ENCODE measurements around the gene ALDH8A1. TPM values are rescaled to one million over a fixed set of nuclear protein-coding genes. Genes with fewer than 3 reads are reported as not detected.
A peak's percentile ranks its signal among the peaks of the same experiment; 100 is the strongest.

Gene ALDH8A1
- total and polyA plus RNA-seq, 10 of the 15 experiments (the other 5 are each of a cell fraction or from before 2014, with no cell fraction given), result 0.13 to 1.8 (median 0.62) TPM; not detected in 3

- Histone ChIP-seq H3K27ac (ENCODE audit: control insufficient read depth, insufficient read depth) (peak overlapping the region; percentile 90), H3K9ac (ENCODE audit: control insufficient read depth, insufficient read depth, low read length) (peak overlapping the region; percentile 40), H2AFZ (ENCODE audit: control insufficient read depth, low read depth, low read length) (peak overlapping the region; percentile 55), H4K20me1 (ENCODE audit: control insufficient read depth, insufficient read depth) (no peaks in the 10 kb centered on the region), H3K4me1 (ENCODE audit: control insufficient read depth, insufficient read depth, low read length) (peaks cover 35% of the 10 kb centered on the region), H3K4me3 (peak overlapping the region; percentile 60), H3K79me2 (ENCODE audit: control insufficient read depth, insufficient read depth, low read length) (no peaks in the 10 kb centered on the region), H3K9me3 (replicated peaks; ENCODE audit: control insufficient read depth, insufficient read depth, low read length) (peaks cover 6% of the 10 kb centered on the region; the same call in 2 of the 3 replicates), H3K4me2 (ENCODE audit: control insufficient read depth, insufficient read depth) (peak overlapping the region; percentile 91), H3K27me3 (replicated peaks in 1 of 2; ENCODE audit: control insufficient read depth in 2 of 2, insufficient read depth in 2 of 2, low read length in 1 of 2) (no peaks in the 10 kb centered on the region), H3K36me3 (ENCODE audit: control insufficient read depth in 2 of 2, insufficient read depth in 2 of 2, low read length in 1 of 2) (no peaks in the 10 kb centered on the region)
- ChIA-PET CTCF (interaction anchor here (1.1 kb wide), 2 partner anchors 70 to 697 kb away, joined by 3 to 5 read pairs; no protein-coding TSS in a partner anchor), SMC1A (ENCODE audit: uncharacterized antibody, unreplicated experiment) (interaction anchor here (0.7 to 1.2 kb wide), 4 partner anchors 11 to 715 kb away, joined by 3 read pairs; no protein-coding TSS in a partner anchor), RAD21 (ENCODE audit: unreplicated experiment) (interaction anchor here (0.6 kb wide), 1 partner anchor 49 kb away, joined by 3 read pairs; no protein-coding TSS in a partner anchor), POLR2A (no interaction called here)
- WGBS (ENCODE audit: insufficient coverage, insufficient replicate concordance, low lambda C conversion rate, missing lambda C conversion rate), result 2% methylated on average over 9 of the region's 9 CpGs
- intact Hi-C loops (cut with micrococcal nuclease; ENCODE audit: unreplicated experiment) (no loop called here), in situ Hi-C loops (cut with MboI) (no loop called here)
- peak; percentile 93 for FAIRE-seq
- peak; percentile 89 for ATAC-seq
- BruUV-seq (replicated peaks), result no TSS peak
- peak; percentile 65 for DNase-seq (ENCODE audit: low read depth, low spot score)
- TF ChIP-seq REST (IDR thresholded peaks at IDR 0.05; ENCODE audit: low read depth, low read length) (no peak), POLR2AphosphoS2 (IDR thresholded peaks at IDR 0.05; ENCODE audit: low read depth, low read length) (no peak), ZNF384 (IDR thresholded peaks at IDR 0.05; ENCODE audit: borderline replicate concordance, low read depth, low read length) (no peak), ATF2 (IDR thresholded peaks at IDR 0.05; ENCODE audit: low read length) (peak; percentile 82), JUNB (IDR thresholded peaks at IDR 0.05) (peak; percentile 78), IKZF2 (IDR thresholded peaks at IDR 0.05) (peak; percentile 56 to 66; a peak in 3 of 4 replicates), STAT3 (IDR thresholded peaks at IDR 0.05; ENCODE audit: low read depth, low read length) (no peak), TBL1XR1 (IDR thresholded peaks at IDR 0.05; ENCODE audit: low read depth, low read length) (0 out of 2 replicates have a peak, but pooled peaks have one; percentile 54), CBFB (IDR thresholded peaks at IDR 0.05; ENCODE audit: low read depth) (peak; percentile 89), BCL3 (IDR thresholded peaks at IDR 0.05; ENCODE audit: borderline replicate concordance, insufficient read depth, low read depth, low read length, poor library complexity, severe bottlenecking) (no peak), IRF5 (IDR thresholded peaks at IDR 0.05; ENCODE audit: borderline replicate concordance) (no peak), YBX1 (IDR thresholded peaks at IDR 0.05) (no peak), SUPT20H (IDR thresholded peaks at IDR 0.05; ENCODE audit: borderline replicate concordance, control insufficient read depth, low read depth, low read length) (no peak)
Measured at GRCh38 chr6:134870677-134871498, 79.0 kb downstream of the ALDH8A1 start.
